ENCODE results near the gene STX8. TPM values are rescaled to one million over a fixed set of nuclear protein-coding genes. Genes with fewer than 3 reads are reported as not detected.
"Not testable (repeated sequence)": the region's sequence is repeated elsewhere in the genome, so short reads cannot be mapped to it uniquely, and the experiment has no call there.

Gene STX8
- total RNA-seq, 1 donor from 2014 or later, result 70.3 TPM

DNA sequence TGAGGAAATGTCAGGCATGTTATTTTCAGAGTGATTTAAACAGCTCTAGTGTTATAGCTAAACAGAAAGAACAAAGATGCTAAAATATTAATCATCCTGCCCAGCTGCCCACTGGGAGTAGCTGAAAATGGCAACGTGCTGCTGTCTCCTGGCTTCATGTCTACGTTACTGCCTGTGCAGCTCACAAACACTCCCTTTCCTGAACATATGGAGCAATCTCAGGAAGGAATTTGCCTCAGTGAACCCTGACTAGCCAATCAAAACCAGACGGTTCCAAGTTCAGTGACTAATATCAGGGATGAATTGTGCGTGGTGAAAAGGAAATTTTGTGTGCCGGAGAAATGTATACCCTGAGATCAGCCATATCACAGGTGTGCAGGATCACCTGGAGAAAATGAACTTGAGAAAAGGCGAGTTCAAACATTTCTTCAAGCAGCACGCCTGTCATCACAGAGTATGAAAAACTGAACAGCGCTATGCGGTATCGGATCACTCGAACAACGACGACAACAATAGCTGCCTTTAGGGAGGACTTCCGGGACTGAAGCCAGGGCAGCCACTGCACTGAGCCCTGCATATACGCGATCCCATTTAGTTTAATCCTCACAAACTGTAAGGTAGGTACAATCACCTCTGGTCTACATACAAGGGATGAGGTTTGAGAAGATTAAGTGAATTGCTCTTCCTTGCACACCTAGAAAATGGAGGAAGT is 110.3 kb downstream of the STX8 start:
- DNase-seq (no peak), ATAC-seq (no peak)
- intact Hi-C loops (cut with micrococcal nuclease), result no loop called here

DNA sequence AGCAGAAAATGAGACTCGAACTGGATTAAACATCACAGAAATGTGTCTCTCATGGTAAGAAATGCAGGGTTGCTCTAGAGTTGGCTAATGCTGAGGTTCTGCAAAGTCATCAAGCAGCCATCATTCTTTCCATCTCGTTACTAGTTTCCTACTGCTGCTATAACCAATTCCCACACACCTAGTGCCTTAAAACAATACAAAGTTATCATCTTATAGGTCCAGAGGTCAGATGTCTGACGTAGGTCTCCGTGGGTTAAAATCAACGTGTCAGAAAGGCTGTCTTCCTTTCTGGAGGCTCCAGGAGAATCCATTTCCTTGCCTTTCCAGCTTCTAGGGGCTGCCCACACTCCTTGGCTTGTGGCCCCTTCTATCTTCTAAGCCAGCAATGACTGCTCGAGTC is 118.6 kb downstream of the STX8 start:
- DNase-seq (no peak), ATAC-seq (no peak)
- intact Hi-C loops (cut with micrococcal nuclease), result no loop called here

DNA sequence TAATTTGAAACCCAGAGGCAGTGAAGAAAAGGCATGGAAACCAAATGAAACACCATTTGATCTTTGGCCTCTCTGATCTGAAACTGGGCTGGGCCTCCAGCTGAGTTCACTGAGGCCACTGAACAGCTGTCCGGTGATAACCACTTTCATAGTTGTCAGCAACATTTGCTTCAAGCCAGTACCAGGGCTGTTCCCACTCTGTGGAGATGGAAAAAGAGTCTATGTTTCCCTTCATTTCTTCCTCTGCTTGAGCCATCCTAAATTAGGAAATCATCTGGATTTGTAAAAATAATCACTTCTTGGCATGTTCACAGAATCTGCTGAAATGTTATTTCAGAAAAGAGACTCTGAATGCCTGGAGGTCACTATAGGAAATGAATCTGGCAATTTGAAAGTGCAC is 119.3 kb downstream of the STX8 start:
- peak; percentile 57 for DNase-seq

DNA sequence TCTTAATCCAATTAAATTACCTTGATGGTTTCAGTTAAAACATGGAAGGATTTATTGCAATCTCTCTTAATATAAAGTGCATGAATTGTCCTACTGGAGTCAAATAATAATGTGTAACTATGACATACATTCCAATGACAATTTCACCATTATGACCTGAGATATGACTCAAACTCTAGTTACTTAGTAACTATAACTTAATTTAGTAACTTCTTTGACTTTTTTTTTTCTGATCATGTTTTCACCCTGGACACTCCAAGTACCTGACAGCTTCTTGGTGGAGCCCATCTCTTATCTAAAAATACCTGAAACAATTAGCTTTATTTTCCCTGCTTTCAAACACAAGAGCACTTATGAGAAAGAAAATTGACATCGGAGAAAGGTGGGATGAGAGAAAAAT is 123.7 kb downstream of the STX8 start:
- DNase-seq (no peak), ATAC-seq (no peak)
- intact Hi-C loops (cut with micrococcal nuclease), result no loop called here

More for the DNA sequence above, 119.3 kb downstream of the STX8 start:
- intact Hi-C loops (cut with micrococcal nuclease), result no loop called here
- peak; percentile 96 for ATAC-seq

DNA sequence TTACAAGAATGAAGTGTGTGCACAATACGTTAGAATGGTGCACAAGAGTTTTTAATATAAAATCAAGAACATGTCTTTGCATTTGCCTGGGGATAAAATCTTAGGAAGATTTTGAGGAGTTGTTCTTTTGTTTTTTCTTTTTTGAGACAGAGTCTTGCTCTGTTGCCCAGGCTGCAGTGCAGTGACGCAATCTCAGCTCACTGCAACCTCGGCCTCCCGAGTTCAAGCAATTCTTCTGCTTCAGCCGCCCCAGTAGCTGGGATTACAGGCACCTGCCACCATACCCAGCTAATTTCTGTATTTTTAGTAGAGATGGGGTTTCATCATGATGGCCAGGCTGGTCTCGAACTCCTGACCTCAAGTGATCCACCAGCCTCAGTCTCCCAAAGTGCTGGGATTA is 128.3 kb downstream of the STX8 start:
- ATAC-seq; DNase-seq; intact Hi-C loops (cut with micrococcal nuclease): not testable (repeated sequence)

DNA sequence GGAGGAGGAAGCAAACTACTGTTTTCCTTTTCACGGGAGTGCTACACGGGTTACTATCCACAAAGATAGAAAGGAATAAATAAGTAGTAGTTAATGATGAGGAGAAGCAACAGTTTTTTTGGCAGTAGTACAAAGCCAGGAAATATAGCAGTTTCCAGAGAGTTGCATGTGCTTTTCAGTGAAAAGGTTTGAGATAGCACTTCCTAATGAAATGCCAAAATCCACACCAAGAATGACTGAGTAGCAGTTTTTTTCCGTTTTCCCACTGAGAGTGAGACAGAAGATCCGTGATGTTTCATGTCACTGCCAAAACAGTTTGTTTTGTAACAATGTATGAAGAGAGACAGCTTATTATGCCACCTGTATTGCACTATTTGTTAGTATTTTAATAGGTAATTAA is 129.1 kb downstream of the STX8 start:
- ATAC-seq, result peak; percentile 22
- intact Hi-C loops (cut with micrococcal nuclease), result no loop called here
- DNase-seq, result no peak

DNA sequence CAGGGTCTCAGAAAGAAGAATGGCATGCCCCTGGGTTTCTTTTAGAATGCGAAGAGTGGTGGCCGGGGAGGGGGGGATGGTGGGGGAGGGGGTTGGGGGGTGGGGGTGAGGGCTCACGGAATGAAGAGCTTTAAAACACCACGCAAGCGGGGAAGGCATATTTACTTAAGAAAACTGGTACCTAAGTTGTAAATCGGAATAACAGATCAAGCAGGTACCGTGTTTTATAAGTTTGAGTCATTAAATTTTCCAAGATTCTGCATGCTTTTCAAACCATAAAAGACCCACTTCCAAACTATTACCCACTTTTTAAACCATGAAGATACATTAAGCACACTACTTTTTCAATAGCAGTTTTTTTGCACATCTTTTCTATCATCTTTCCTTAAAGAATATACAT is 130.2 kb downstream of the STX8 start:
- intact Hi-C loops (cut with micrococcal nuclease), result no loop called here
- no peak for DNase-seq
- ATAC-seq, result no peak

DNA sequence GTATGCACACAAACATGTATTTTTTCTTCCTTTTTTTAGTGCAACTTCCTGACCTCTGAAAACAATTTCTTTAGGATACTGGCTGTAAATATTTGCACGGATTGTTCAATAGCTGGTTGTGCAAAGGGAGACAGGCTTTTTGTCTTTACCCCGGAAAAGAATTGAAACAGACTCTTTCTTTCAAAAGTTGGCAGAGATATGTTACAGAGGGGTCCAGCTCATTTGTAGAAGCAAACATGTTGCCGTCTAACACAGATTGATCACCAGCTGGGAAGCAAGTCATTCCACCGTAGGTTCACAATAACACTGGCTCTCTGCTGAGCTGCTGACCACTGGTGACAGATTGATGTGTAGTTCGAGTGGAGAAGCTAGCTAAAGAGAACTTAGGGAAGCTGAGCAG is 130.9 kb downstream of the STX8 start:
- intact Hi-C loops (cut with micrococcal nuclease), result no loop called here
- ATAC-seq (no peak), DNase-seq (no peak)

DNA sequence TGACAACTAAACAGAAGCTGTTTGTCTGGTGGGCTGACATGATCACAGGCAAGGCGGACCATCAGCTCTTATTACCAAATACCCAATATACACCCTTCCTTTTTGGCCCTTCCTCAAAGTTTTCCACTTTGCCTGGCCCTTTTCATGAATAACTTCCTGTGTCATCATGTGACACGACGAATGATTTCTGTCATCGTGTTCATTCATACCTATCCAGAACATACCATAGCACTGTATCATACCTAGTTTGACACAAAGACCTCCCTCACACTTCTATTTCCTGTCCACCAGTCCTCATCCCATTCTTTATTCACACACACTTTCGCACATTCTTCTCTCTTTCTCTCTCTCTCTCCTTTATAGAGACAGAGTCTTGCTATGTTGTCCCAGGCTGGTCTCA is 131.8 kb downstream of the STX8 start:
- intact Hi-C loops (cut with micrococcal nuclease), result no loop called here
- ATAC-seq (no peak), DNase-seq (no peak)

DNA sequence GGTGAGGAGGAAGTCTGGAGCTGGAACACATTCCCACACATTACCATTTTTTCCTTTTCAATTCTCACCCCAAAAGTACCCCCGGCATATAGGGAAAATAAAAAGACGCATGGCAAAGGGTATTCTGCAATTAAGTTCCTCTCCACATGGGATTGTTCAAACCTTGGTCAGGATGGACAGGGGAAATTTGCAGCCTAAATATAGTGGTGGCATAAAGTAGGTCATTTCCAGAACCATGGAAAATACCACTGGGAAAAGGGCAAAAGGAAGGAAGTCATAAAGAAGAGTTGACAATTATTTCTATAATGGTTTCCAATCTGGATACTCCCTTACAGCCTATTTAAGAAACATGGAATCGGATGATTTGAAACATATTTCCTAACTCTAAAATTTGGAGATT is 135.8 kb downstream of the STX8 start:
- intact Hi-C loops (cut with micrococcal nuclease), result no loop called here
- no peak for ATAC-seq
- DNase-seq, result no peak

DNA sequence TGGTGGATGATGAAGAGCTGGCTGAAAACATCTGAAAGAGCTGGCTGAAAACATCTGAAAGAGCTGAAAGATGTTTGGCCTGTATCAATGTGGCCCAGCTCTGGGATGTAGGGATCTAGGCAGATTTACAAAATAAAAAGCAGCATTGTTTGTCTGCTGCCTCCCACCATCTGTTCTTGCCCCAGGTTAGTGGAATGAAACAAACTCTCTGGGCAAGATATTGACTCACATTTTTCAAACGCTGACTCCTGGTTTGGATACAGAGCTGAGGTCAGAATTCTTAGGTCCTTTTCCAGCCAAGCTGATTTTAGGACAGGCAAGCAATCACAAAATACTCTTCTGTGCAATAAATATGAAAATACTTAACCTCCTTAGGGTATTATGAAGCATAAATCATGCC is 139.0 kb downstream of the STX8 start:
- ATAC-seq (peak; percentile 74), DNase-seq (no peak)
- intact Hi-C loops (cut with micrococcal nuclease), result no loop called here

DNA sequence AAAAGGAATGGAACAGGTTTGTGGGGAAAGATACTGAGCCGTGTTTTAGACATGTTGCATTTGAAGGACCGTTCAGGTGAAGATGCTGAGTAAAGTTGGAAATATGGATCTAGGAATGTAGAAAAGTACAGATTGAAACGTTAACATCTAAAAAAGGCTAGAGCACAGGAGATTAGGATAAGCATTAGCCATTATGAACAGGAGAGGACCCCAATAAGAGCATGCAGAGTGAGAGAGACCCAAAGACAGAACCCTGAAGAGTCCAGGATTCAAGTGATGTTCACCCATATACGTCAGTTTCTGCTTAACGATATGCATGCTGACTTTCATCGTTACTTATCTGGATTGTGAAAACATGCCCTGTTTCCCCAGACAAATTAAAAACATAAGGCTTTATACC is 140.5 kb downstream of the STX8 start:
- intact Hi-C loops (cut with micrococcal nuclease), result no loop called here
- no peak for ATAC-seq
- no peak for DNase-seq

DNA sequence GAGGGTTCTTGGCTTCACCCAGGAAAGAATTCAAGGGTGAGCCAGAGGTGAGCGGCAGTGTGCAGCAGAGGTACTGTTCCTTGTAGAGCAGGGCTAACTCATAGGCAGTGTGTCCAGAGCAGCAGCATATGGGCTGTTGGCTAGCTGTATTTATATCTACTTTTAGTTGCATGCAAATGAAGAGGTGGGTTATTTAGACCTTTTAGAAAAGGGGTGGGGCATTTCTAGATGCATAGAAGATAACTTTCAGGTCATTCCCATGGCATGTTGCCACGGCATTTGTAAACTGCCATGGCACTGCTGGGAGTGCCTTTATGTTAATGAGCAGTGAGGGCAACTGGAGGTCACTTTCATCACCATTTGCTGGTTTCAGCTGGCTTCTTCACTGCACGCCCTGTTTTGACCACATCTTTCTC is 141.0 kb downstream of the STX8 start:
- ATAC-seq (peak; percentile 30), DNase-seq (no peak)
- intact Hi-C loops (cut with micrococcal nuclease), result no loop called here

DNA sequence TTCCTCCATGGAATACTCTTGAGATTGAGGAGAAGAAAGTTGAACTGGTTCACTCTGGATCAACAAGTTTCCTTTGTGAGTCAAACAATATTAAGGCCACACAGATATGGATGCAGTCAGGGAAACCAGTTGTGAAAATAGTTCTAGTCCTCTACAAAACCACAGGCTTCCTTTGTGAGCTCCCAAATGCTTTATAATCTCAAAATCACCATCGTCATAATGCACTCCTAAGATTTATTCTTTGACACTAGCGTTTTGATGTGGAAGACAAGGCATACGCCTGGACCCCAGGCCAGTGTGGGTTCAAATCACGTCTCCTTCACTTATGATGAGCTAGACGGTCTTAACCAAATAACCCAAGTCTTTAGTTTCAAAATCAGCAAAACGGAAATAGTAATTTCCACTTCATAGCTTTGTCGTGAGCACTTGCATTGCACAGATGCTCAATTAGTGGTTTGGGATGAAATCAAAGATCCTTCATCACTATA is 142.6 kb downstream of the STX8 start:
- intact Hi-C loops (cut with micrococcal nuclease), result no loop called here
- ATAC-seq (peak; percentile 20), DNase-seq (no peak)

DNA sequence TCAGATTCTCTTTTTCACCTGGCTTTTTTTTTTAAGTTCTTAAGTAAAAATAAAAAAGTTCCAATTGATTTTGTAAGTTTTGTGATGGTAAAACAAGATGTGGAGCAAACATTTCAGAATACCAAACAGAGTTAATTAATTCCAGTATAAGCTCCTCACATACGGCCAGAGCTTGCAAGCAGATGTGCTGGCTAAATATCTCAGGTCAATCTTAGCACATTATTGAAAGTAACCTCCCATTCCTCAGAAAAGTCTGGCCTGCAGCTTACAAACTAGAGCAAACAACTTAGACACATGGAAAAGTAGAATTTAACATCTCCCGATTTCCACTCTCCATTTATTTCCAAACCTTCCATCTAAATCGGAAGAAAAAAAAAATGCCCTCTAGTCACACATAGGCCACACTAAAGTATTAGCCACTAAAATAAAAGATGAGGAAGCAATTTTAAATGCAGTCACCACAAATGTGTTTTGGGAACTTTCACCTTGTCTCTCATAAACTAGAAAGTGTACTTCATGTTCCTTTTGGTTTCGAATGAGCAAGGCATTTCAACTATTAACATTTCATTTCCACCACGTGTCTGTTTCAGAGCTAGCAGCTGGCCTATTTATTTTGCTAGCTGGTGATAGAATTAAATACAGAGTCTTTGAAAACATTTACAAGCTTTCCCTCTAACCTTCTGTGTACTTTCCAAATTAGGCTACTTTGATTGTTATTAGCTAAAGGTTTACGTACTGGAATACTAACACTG is 143.3 kb downstream of the STX8 start:
- intact Hi-C loops (cut with micrococcal nuclease), result no loop called here
- ATAC-seq (peak; percentile 43), DNase-seq (no peak)

DNA sequence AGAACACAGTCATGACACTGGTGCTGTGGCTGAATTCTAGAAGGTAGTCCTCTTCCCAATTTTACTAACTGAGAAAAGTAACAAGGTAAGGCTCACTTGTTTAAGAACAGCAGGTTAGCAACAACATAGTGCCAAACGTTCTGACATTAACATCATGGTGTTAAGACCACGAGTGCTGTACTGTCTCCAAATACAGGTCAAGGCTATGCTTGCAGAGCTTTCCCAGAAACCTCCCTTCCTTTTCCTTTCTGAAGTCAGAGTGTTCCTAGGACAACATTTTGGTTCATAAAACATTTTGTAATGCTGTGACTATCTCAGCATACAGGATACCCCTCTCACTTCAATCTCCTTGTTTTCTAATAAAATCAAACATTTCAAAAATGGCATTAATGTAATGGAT is 144.0 kb downstream of the STX8 start:
- ATAC-seq (no peak), DNase-seq (no peak)
- intact Hi-C loops (cut with micrococcal nuclease), result no loop called here

DNA sequence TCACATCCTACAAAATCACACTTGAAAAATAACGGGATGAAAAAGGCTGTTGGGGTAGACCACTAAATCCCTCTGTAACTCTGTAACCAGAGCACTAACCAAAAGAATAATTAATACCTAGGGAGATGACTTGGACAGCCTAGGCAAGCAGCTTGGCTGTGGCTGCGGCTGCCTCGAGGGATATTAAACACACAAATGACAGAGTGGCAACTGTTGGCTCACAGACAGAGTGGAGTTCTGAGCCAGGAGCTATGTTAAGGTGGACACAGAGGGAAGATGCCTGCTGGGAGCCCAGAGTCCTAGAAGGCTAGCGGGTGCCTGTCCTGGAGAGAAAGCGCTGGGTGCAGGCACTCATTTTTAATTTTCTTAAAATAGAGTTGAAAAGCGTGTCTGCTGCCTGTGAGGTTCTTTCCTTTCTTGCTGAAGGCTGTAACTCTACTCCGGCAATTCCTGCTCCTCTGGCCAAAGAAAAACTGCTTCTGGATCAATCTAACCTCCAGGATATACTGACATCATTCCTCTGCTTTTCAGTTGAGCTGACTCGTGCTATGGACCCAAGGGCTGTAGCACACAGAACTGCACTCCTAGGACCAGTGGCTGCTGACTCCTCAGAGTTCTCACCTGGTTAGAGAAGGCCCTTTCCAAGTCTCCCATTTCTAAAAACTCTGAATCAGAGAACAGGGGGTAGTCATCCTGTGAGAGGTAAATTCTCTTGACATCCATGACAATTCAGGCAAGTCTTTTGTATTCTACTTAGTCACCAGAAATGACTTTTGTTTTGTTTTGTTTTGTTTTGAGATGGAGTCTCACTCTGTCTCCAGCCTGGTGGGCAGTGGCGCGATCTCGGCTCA is 147.9 kb downstream of the STX8 start:
- intact Hi-C loops (cut with micrococcal nuclease), result no loop called here

DNA sequence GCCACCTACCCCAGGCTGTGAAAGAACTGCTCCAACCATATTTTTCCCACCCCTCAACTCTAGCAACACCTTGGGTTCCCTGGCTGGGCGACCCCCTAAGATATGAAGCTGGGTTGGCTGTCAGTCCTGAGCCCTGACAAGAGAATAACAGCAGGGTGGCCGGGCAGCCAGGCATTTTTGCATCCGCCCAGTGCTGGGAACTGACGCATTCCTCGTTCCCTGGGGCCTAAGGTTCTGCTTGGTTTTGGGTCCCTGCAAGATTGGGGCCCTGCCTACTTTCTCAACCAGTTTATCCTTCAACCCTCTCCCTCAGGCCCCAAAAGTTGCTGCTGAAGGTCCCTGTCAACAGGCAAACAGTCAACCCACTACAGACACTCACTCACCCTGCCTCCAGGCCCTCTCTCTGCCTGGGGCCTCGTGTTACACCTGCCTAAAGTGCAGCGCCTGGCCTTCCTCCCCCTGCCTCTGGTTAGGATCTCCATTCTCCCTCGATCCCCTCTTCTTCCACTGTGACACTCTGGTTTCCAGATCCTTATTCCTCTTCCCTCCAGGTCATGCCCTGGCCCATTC is 151.5 kb downstream of the STX8 start:
- no peak for DNase-seq
- intact Hi-C loops (cut with micrococcal nuclease), result no loop called here
- no peak for ATAC-seq

More for the DNA sequence above, 147.9 kb downstream of the STX8 start:
- ATAC-seq (peak; percentile 96), DNase-seq (peak; percentile 62)

DNA sequence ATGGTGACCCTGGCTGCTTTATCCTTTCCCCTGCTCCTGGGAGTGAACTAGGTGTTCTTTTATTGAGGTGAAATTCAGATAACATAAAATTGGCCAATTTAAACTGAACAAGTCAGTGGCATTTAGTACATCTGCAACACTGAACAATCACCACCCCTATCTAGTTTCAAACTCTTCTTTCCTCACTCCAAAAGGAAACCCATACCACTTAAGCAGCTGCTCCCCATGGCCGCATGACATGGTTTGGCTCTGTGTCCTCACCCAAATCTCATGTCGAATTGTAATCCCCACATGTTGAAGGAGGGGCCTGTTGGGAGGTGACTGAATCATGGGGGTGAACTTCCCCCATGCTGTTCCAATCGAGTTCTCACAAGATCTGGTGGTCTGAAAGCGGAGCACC is 154.1 kb downstream of the STX8 start:
- ATAC-seq (no peak), DNase-seq (no peak)
- intact Hi-C loops (cut with micrococcal nuclease), result no loop called here
